H9 (cell line): Measurements from ENCODE around the gene CHMP2A. TPM values are rescaled to one million over a fixed set of nuclear protein-coding genes. Genes with fewer than 3 reads are reported as not detected.

Experiments used
- DNase-seq: peaks from one replicate; pipeline ENCODE4 v3.0.0-alpha.2; 2017
- H2AFZ ChIP-seq: one replicate; pipeline ENCODE4 v1.6.1; 2013; ENCODE audit warnings: mild to moderate bottlenecking, low read length, control low read depth, moderate library complexity
- H2AK5ac ChIP-seq: 2 replicates; pipeline ENCODE4 v1.6.1; 2013; ENCODE audit warnings: low read length, control low read depth, mixed read lengths; ENCODE audit not compliant: insufficient read length
- H2BK120ac ChIP-seq: one replicate; pipeline ENCODE4 v1.6.1; 2013; ENCODE audit warnings: low read depth, mild to moderate bottlenecking, low read length, control low read depth, inconsistent platforms; ENCODE audit not compliant: poor library complexity, severe bottlenecking
- H2BK12ac ChIP-seq: 2 replicates; pipeline ENCODE4 v1.6.1; 2013; ENCODE audit warnings: low read length, control low read depth, mixed read lengths, low read depth; ENCODE audit not compliant: insufficient read length
- H2BK15ac ChIP-seq: 2 replicates; pipeline ENCODE4 v1.6.1; 2013; ENCODE audit warnings: low read depth, low read length, control low read depth
- H2BK20ac ChIP-seq: one replicate; pipeline ENCODE4 v1.6.1; 2013; ENCODE audit warnings: low read depth, mild to moderate bottlenecking, low read length, control low read depth, inconsistent platforms; ENCODE audit not compliant: poor library complexity, severe bottlenecking
- H2BK5ac ChIP-seq: 2 replicates; pipeline ENCODE4 v1.6.1; 2013; ENCODE audit warnings: low read length, control low read depth, mixed read lengths; ENCODE audit not compliant: insufficient read length
- H3K14ac ChIP-seq: 2 replicates; pipeline ENCODE4 v1.6.1; 2013; ENCODE audit warnings: low read length, control low read depth; ENCODE audit not compliant: insufficient read depth
- H3K18ac ChIP-seq: 2 replicates; pipeline ENCODE4 v1.6.1; 2013; ENCODE audit warnings: low read depth, mild to moderate bottlenecking, mixed read lengths, low read length, control low read depth; ENCODE audit not compliant: insufficient read length
- H3K23ac ChIP-seq: 2 replicates; pipeline ENCODE4 v1.6.1; 2013; ENCODE audit warnings: low read length, control low read depth, mixed read lengths, low read depth; ENCODE audit not compliant: insufficient read length
- H3K23me2 ChIP-seq: 2 replicates; pipeline ENCODE4 v1.6.1; 2013; ENCODE audit warnings: low read depth, mild to moderate bottlenecking, mixed read lengths, low read length, control low read depth; ENCODE audit not compliant: insufficient read length, poor library complexity, severe bottlenecking
- H3K27ac ChIP-seq: 2 replicates; pipeline ENCODE4 v1.5.1; 2013; ENCODE audit warnings: low read length, control low read depth, mixed read lengths, low read depth; ENCODE audit not compliant: insufficient read length
- H3K27me3 ChIP-seq: 2 replicates; pipeline ENCODE4 v1.6.1; 2013; ENCODE audit warnings: low read length, control low read depth, inconsistent platforms; ENCODE audit not compliant: insufficient read depth
- H3K4ac ChIP-seq: 2 replicates; pipeline ENCODE4 v1.6.1; 2013; ENCODE audit warnings: low read depth, mild to moderate bottlenecking, control low read depth, inconsistent platforms, low read length, moderate library complexity
- H3K4me1 ChIP-seq: 2 replicates; pipeline ENCODE4 v1.6.1; 2013; ENCODE audit warnings: low read length, control low read depth, inconsistent platforms; ENCODE audit not compliant: insufficient read depth
- H3K4me2 ChIP-seq: 2 replicates; pipeline ENCODE4 v1.6.1; 2013; ENCODE audit warnings: low read length, control low read depth, mixed read lengths; ENCODE audit not compliant: insufficient read length, insufficient read depth
- H3K56ac ChIP-seq: 2 replicates; pipeline ENCODE4 v1.6.1; 2013; ENCODE audit warnings: low read depth, mild to moderate bottlenecking, mixed read lengths, low read length, control low read depth; ENCODE audit not compliant: insufficient read length
- H3K79me1 ChIP-seq: 2 replicates; pipeline ENCODE4 v1.6.1; 2013; ENCODE audit warnings: low read depth, mild to moderate bottlenecking, moderate library complexity, low read length, control low read depth, inconsistent platforms; ENCODE audit not compliant: insufficient read depth, poor library complexity, severe bottlenecking
- H3K79me2 ChIP-seq: 2 replicates; pipeline ENCODE4 v1.6.1; 2013; ENCODE audit warnings: low read length, control low read depth, inconsistent platforms; ENCODE audit not compliant: insufficient read depth
- H3K9ac ChIP-seq: 2 replicates; pipeline ENCODE4 v1.6.1; 2013; ENCODE audit warnings: low read length, control low read depth, mixed read lengths; ENCODE audit not compliant: insufficient read length; ENCODE audit errors: extremely low read depth
- H3K9me3 ChIP-seq: one replicate; pipeline ENCODE4 v1.6.1; 2013; ENCODE audit warnings: low read depth, low read length, inconsistent platforms; ENCODE audit not compliant: control insufficient read depth
- H3T11ph ChIP-seq: one replicate; pipeline ENCODE4 v1.6.1; 2013; ENCODE audit warnings: mild to moderate bottlenecking, low read length, control low read depth, inconsistent platforms
- H4K20me1 ChIP-seq: one replicate; pipeline ENCODE4 v1.6.1; 2013; ENCODE audit not compliant: control insufficient read depth, insufficient read length, insufficient read depth
- H4K5ac ChIP-seq: 2 replicates; pipeline ENCODE4 v1.6.1; 2013; ENCODE audit warnings: low read depth, mild to moderate bottlenecking, mixed read lengths, low read length, control low read depth; ENCODE audit not compliant: insufficient read length
- H4K8ac ChIP-seq: replicated peaks from 2 replicates; pipeline ENCODE4 v1.6.1; 2013; ENCODE audit warnings: low read length, control low read depth, mixed read lengths, low read depth; ENCODE audit not compliant: insufficient read length
- H4K91ac ChIP-seq: 2 replicates; pipeline ENCODE4 v1.6.1; 2013; ENCODE audit warnings: low read depth, mild to moderate bottlenecking, moderate library complexity, mixed read lengths, low read length, control low read depth; ENCODE audit not compliant: insufficient read length
- H3K27ac Mint-ChIP-seq, 3 experiments: 2 replicates in 2 of 3; 3 replicates in 1 of 3; pipeline ENCODE4 v1.8.0; 2020 to 2021; ENCODE audit warnings: mixed read lengths in 3 of 3, mild to moderate bottlenecking in 1 of 3, moderate library complexity in 1 of 3
- H3K27me3 Mint-ChIP-seq: 2 replicates; pipeline ENCODE4 v1.8.0; 2021; ENCODE audit warnings: low read depth, mild to moderate bottlenecking, moderate library complexity, mixed read lengths
- H3K36me3 Mint-ChIP-seq, 3 experiments: 2 replicates in 2 of 3; 3 replicates in 1 of 3; pipeline ENCODE4 v1.8.0; 2020 to 2021; ENCODE audit warnings: low read depth in 3 of 3, mixed read lengths in 3 of 3; ENCODE audit not compliant: insufficient read depth in 1 of 3
- H3K4me1 Mint-ChIP-seq, 2 experiments: 2 replicates each; pipeline ENCODE4 v1.8.0; 2020; ENCODE audit warnings: mixed read lengths in 2 of 2
- H3K4me3 Mint-ChIP-seq, 2 experiments: 2 replicates in 1 of 2; 3 replicates in 1 of 2; pipeline ENCODE4 v1.8.0; 2020 to 2021; ENCODE audit warnings: mild to moderate bottlenecking in 2 of 2, mixed read lengths in 2 of 2, moderate library complexity in 1 of 2
- H3K9me3 Mint-ChIP-seq, 2 experiments: 2 replicates in 1 of 2; 3 replicates in 1 of 2; pipeline ENCODE4 v1.8.0; 2020; ENCODE audit warnings: mild to moderate bottlenecking in 2 of 2, mixed read lengths in 2 of 2, moderate library complexity in 1 of 2
- CTCF ChIP-seq: fragments of 200-600 bp; sonication (generic); conservative IDR thresholded peaks from 3 replicates; pipeline ENCODE4 v1.8.0; 2021; ENCODE audit warnings: antibody characterized with exemption, mild to moderate bottlenecking
- WGBS: extraction: QIAGEN DNeasy Blood & Tissue Kit; methylation state at CpG from one replicate; pipeline ENCODE4 v1.1.7; 2013; ENCODE audit warnings: missing lambda C conversion rate, low lambda C conversion rate, mixed read lengths; ENCODE audit not compliant: insufficient read length; ENCODE audit errors: extremely low coverage; 5-methylcytosine and 5-hydroxymethylcytosine counted together
- total RNA-seq: library from RNA; stranded (reverse); gene quantifications from 2 replicates; pipeline ENCODE4 v1.2.1, GENCODE V29; 2021

Gene CHMP2A
- total RNA-seq, 1 experiment from 2014 or later, result 109 TPM

GRCh38 chr19:58559275-58560006 is 4.5 kb upstream of the CHMP2A start:
- Histone ChIP-seq H2BK20ac (no peak overlapping the region), H2AFZ (no peak overlapping the region), H3K27ac (peak overlapping the region; percentile 60), H3K9me3 (no peaks in the 10 kb centered on the region), H4K20me1 (no peaks in the 10 kb centered on the region), H2AK5ac (no peak overlapping the region), H3K18ac (peak overlapping the region; percentile 93), H3K4me2 (peak overlapping the region; percentile 67), H3K23ac (no peak overlapping the region), H4K5ac (peak overlapping the region; percentile 2), H3K27me3 (no peaks in the 10 kb centered on the region), H3K4me1 (no peaks in the 10 kb centered on the region), H3K14ac (peak overlapping the region; percentile 85; the same call in 1 of the 2 replicates), H3K9ac (peak overlapping the region; percentile 95), H3K4ac (no peak overlapping the region), H3K56ac (no peak overlapping the region), H3K79me1 (no peaks in the 10 kb centered on the region), H4K8ac (no peak overlapping the region), H2BK15ac (no peak overlapping the region), H4K91ac (no peak overlapping the region), H3K23me2 (peaks cover 7% of the 10 kb centered on the region), H3T11ph (no peak overlapping the region), H2BK120ac (no peak overlapping the region), H3K79me2 (peaks cover 8% of the 10 kb centered on the region; the same call in 1 of the 2 replicates), H2BK12ac (no peak overlapping the region), H2BK5ac (peak overlapping the region; percentile 56)
- H3K27ac Mint-ChIP-seq, result peak overlapping the region; percentile 100
- H3K27me3 Mint-ChIP-seq, result peaks cover 1% of the 10 kb centered on the region; the same call in 1 of the 2 replicates
- peak overlapping the region; percentile 96 for H3K4me3 Mint-ChIP-seq
- H3K36me3 Mint-ChIP-seq, result peaks cover 16 to 41% (median 26%) of the 10 kb centered on the region in 3 experiments; a peak in 6 of 7 replicates
- no CpG with 5 or more reads among the region's 33 CpGs for WGBS
- no peak for TF ChIP-seq CTCF
- peak; percentile 95 for DNase-seq
- H3K9me3 Mint-ChIP-seq, result no peaks in the 10 kb centered on the region; a peak in 1 of 5 replicates
- peaks cover 14 to 33% of the 10 kb centered on the region in 2 experiments for H3K4me1 Mint-ChIP-seq
